RPMI7951 (cell line): ENCODE measurements around the gene SLC10A2. TPM values are rescaled to one million over a fixed set of nuclear protein-coding genes. Genes with fewer than 3 reads are reported as not detected.

Experiments
- total RNA-seq: library from RNA; depleted of rRNA; stranded (reverse); fragments of >200 nt; shearing (Covaris generic); gene quantifications from 2 replicates; pipeline ENCODE4 v1.2.3, GENCODE V29; 2014; rRNA removed

The SLC10A2 gene
- total RNA-seq, 1 experiment from 2014 or later: not detected

Other genes starting within 250 kb of the SLC10A2 start
- 35.4 and 37.6 TPM in 2 replicates for gene ERCC5, start 220.4 kb downstream of the SLC10A2 start, total RNA-seq